Measurements from ENCODE around the gene LCE1F.

LCE1F gene

DNA sequence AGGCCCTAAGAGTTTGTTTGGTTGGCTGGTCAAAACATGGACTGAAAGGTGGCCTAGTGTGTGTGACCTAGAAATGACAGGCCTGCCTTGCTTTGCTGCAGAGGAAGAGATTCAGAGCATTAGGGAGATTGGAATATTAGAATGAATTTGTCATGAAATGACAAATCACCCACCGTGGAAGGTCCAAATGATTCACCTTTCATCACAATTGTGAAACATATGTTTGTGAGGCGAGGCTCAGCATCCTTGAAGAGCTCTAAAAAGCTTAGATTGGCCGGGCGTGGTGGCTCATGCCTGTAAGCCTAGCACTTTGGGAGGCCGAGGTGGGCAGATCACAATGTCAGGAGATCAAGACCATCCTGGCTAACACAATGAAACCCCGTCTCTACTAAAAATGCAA lies 42.4 kb downstream of the LCE1F start:
- Mint-ChIP-seq H3K4me3 (no peak overlapping the region), H3K27ac (no peak overlapping the region), H3K9me3 (no peaks in the 10 kb centered on the region), H3K4me1 (no peaks in the 10 kb centered on the region), H3K36me3 (no peaks in the 10 kb centered on the region)
- DNase-seq (ENCODE audit: low spot score in 2 of 2) (no peak), ATAC-seq (no peak)

DNA sequence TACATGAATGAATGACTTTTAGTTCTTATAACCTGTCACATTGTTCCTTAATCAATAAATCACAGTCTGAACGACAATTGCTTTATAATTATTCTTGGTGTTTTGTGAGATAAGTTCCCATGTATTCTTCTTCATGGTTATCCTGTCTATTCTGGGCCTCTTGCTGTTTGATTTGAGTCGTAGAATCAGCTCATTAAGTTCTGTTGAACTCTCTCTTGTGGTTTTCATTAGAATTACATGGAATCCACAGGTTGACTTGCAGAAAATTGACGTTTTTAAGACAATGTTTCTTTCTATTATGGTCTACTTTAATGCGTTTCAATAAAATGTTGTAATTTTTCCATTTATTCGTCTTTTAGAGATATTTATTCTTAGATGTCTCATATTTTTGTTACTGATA lies 48.4 kb downstream of the LCE1F start:
- no peak for DNase-seq (ENCODE audit: low spot score in 2 of 2)
- no peaks in the 10 kb centered on the region for H3K36me3 Mint-ChIP-seq

DNA sequence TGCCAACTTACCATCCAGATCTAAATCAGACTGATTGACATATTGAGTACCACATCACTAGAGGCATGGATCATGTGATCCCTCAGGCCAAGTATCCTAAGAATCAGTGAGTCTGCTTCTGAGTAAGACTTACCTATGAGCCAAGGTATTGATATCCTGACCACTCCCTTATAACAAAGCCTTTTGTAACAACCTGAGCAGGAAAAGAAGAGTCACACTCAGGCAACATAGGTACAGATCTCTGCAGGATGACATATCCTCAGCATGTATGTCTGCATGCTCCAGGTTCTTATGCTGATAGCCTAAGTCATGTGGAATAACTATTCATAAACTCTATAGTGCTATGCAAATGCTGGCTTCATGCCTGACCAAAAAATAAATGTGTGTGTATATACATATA lies 50.0 kb downstream of the LCE1F start:
- no peak for ATAC-seq
- H3K27ac Mint-ChIP-seq, result no peak overlapping the region
- no peaks in the 10 kb centered on the region for H3K4me1 Mint-ChIP-seq
- no peaks in the 10 kb centered on the region for H3K9me3 Mint-ChIP-seq
- H3K4me3 Mint-ChIP-seq, result no peak overlapping the region
- no peaks in the 10 kb centered on the region for H3K36me3 Mint-ChIP-seq
- no peak for DNase-seq (ENCODE audit: low spot score in 2 of 2)

More for the DNA sequence above, 48.4 kb downstream of the LCE1F start:
- Mint-ChIP-seq H3K4me3 (no peak overlapping the region), H3K27ac (no peak overlapping the region), H3K9me3 (no peaks in the 10 kb centered on the region), H3K4me1 (no peaks in the 10 kb centered on the region)
- no peak for ATAC-seq

Data from stimulated activated effector memory CD8-positive, alpha-beta T cell treated with anti-CD3 and anti-CD28 coated beads, Interleukin-12 subunit alpha, Interleukin-12 subunit beta, amount 100 ng/mL, for 72 hours (primary cell).